Measurements from ENCODE around the gene ILKAP. TPM values are rescaled to one million over a fixed set of nuclear protein-coding genes. Genes with fewer than 3 reads are reported as not detected.

Gene ILKAP
- polyA plus RNA-seq, 1 donor from 2014 or later, result 78.5 TPM

DNA sequence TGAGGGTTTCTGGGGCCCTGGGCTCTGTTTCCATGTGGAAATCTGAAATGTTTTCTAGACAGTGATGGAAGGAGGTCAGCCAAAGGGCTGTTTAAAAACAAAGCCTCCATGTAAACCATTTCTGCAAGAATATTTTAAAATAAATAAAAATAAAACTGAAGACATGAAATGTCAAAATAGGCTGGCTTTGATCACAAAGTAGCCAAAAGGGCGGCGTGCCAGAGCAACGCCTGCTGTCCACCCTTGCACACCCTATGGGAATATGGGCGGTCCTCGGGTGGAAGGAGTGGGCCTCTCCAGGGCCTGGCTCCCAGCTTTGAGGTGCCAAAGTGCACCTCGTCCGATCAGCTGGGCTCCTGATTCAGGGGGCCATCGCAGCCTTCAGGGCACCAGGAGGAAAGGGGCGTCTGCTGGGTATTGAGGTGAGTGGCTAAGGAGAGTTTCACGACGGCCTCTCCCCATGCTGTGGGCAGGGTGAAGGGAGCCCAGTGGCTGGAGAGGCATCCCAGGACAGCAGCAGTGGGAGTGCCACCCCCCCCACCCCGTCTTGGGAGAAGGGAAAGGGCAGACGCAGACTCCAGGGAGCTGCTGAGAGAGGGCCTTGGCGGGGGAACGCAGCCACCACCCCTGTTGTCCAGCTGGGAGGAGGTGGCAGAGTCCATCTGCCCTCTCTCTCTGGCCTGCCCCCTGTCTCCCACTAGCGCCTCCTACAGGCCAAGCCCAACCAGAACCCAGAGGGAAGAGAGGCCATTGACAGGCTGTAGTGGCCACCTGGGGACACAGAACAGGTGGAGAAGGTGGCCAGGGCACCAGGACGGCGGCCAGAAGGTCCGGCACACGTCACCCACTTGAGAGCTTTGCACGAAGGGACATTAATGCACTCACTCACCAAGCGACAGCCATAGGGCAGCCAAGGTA, 50.5 kb downstream of the ILKAP start:
- no peaks in the 10 kb centered on the region for H3K79me2 ChIP-seq (replicated peaks; ENCODE audit: insufficient read depth, low read length)
- H3K27ac ChIP-seq (ENCODE audit: low read length), result no peak overlapping the region
- no peak overlapping the region for H3K4me3 ChIP-seq (ENCODE audit: low read length)
- H3K9me2 ChIP-seq (ENCODE audit: insufficient read depth, low read length), result no peaks in the 10 kb centered on the region
- no peaks in the 10 kb centered on the region for H3F3A ChIP-seq (ENCODE audit: insufficient read depth, low read length, poor library complexity, severe bottlenecking)
- H4K20me1 ChIP-seq (ENCODE audit: insufficient read depth), result no peaks in the 10 kb centered on the region
- H3K9ac ChIP-seq (ENCODE audit: low read length), result no peak overlapping the region
- H2AFZ ChIP-seq (ENCODE audit: low read depth, low read length), result no peak overlapping the region
- H3K9me3 ChIP-seq (ENCODE audit: low read length), result no peaks in the 10 kb centered on the region
- H3K4me2 ChIP-seq (ENCODE audit: low read length), result no peak overlapping the region
- TF ChIP-seq RAD21 (conservative IDR thresholded peaks at IDR 0.05) (no peak), POLR2AphosphoS5 (IDR thresholded peaks at IDR 0.05) (no peak)
- no peaks in the 10 kb centered on the region for H3K27me3 ChIP-seq (ENCODE audit: insufficient read depth, low read depth, low read length)
- H3K36me3 ChIP-seq (ENCODE audit: insufficient read depth, low read length), result no peaks in the 10 kb centered on the region

DNA sequence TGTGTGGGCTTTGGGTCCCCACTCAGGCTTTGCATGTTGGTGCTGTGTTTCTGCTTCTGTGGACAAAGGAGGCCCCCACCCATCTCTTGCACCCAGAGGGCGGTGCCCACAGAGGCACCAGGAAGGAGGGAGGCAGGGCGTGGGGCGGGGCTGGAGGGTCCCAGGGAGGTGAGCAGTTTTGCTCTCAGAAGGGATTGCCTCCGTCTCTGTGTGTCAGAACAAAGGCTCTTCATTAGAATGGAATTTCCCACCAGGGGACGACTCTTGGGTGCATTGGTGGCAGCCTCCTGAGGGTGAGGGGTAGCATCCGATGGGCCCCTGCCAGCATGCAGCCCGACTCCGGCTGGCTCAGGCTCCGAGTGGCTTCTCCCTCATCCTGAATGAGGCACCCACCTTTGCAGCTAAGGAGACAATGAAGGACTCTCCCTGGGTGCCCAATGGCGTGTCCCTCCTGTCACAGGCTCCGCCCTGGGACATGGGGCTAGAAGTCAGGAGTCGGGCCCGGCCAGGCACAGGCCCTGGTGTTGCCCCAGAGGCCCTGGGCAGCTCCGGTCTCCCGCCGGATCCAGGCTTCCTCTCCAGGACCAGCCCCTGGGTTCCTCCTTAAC, 51.8 kb downstream of the ILKAP start:
- TF ChIP-seq POLR2AphosphoS5 (IDR thresholded peaks at IDR 0.05) (no peak), RAD21 (conservative IDR thresholded peaks at IDR 0.05) (no peak), MXI1 (conservative IDR thresholded peaks at IDR 0.05; ENCODE audit: poor library complexity, severe bottlenecking) (no peak), TAF1 (IDR thresholded peaks at IDR 0.05; ENCODE audit: low read depth) (no peak), EZH2 (IDR thresholded peaks at IDR 0.05; ENCODE audit: borderline replicate concordance, insufficient read depth, low read length, poor library complexity, severe bottlenecking) (no peak), SMC3 (conservative IDR thresholded peaks at IDR 0.05; ENCODE audit: poor library complexity) (no peak), EP300 (conservative IDR thresholded peaks at IDR 0.05; ENCODE audit: poor library complexity, severe bottlenecking) (no peak)
- TF ChIP-seq, protein P1, sequence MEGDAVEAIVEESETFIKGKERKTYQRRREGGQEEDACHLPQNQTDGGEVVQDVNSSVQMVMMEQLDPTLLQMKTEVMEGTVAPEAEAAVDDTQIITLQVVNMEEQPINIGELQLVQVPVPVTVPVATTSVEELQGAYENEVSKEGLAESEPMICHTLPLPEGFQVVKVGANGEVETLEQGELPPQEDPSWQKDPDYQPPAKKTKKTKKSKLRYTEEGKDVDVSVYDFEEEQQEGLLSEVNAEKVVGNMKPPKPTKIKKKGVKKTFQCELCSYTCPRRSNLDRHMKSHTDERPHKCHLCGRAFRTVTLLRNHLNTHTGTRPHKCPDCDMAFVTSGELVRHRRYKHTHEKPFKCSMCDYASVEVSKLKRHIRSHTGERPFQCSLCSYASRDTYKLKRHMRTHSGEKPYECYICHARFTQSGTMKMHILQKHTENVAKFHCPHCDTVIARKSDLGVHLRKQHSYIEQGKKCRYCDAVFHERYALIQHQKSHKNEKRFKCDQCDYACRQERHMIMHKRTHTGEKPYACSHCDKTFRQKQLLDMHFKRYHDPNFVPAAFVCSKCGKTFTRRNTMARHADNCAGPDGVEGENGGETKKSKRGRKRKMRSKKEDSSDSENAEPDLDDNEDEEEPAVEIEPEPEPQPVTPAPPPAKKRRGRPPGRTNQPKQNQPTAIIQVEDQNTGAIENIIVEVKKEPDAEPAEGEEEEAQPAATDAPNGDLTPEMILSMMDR (IDR thresholded peaks at IDR 0.05; ENCODE audit: poor library complexity, severe bottlenecking), result no peak
- TF ChIP-seq, protein P2, sequence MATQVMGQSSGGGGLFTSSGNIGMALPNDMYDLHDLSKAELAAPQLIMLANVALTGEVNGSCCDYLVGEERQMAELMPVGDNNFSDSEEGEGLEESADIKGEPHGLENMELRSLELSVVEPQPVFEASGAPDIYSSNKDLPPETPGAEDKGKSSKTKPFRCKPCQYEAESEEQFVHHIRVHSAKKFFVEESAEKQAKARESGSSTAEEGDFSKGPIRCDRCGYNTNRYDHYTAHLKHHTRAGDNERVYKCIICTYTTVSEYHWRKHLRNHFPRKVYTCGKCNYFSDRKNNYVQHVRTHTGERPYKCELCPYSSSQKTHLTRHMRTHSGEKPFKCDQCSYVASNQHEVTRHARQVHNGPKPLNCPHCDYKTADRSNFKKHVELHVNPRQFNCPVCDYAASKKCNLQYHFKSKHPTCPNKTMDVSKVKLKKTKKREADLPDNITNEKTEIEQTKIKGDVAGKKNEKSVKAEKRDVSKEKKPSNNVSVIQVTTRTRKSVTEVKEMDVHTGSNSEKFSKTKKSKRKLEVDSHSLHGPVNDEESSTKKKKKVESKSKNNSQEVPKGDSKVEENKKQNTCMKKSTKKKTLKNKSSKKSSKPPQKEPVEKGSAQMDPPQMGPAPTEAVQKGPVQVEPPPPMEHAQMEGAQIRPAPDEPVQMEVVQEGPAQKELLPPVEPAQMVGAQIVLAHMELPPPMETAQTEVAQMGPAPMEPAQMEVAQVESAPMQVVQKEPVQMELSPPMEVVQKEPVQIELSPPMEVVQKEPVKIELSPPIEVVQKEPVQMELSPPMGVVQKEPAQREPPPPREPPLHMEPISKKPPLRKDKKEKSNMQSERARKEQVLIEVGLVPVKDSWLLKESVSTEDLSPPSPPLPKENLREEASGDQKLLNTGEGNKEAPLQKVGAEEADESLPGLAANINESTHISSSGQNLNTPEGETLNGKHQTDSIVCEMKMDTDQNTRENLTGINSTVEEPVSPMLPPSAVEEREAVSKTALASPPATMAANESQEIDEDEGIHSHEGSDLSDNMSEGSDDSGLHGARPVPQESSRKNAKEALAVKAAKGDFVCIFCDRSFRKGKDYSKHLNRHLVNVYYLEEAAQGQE (IDR thresholded peaks at IDR 0.05; ENCODE audit: borderline replicate concordance), result no peak
- Histone ChIP-seq H4K20me1 (ENCODE audit: insufficient read depth) (no peaks in the 10 kb centered on the region), H3K36me3 (ENCODE audit: insufficient read depth, low read length) (no peaks in the 10 kb centered on the region), H3K27ac (ENCODE audit: low read length) (no peak overlapping the region), H2AFZ (ENCODE audit: low read depth, low read length) (no peak overlapping the region), H3F3A (ENCODE audit: insufficient read depth, low read length, poor library complexity, severe bottlenecking) (no peaks in the 10 kb centered on the region), H3K9me3 (ENCODE audit: low read length) (no peaks in the 10 kb centered on the region), H3K27me3 (ENCODE audit: insufficient read depth, low read depth, low read length) (no peaks in the 10 kb centered on the region), H3K4me2 (ENCODE audit: low read length) (no peak overlapping the region), H3K9me2 (ENCODE audit: insufficient read depth, low read length) (no peaks in the 10 kb centered on the region), H3K4me3 (ENCODE audit: low read length) (no peak overlapping the region), H3K9ac (ENCODE audit: low read length) (no peak overlapping the region), H3K79me2 (replicated peaks; ENCODE audit: insufficient read depth, low read length) (no peaks in the 10 kb centered on the region)
